Prostate gland (tissue), 2 donors: ENCODE data around the gene SERPINB5. TPM values are rescaled to one million over a fixed set of nuclear protein-coding genes. Genes with fewer than 3 reads are reported as not detected.

Source experiments
- DNase-seq: peaks from one replicate; pipeline ENCODE4 v3.0.0-alpha.2; 2019; ENCODE audit warnings: low spot score
- H3K27ac ChIP-seq, 2 donors: fragments of 200-600 bp; sonication (generic); 2 replicates each; pipeline ENCODE4 v1.5.1; 2017 to 2019
- H3K27me3 ChIP-seq: fragments of 200-600 bp; sonication (generic); replicated peaks from 2 replicates; pipeline ENCODE4 v1.5.1; 2019; ENCODE audit not compliant: insufficient read depth
- H3K36me3 ChIP-seq, 2 donors: fragments of 200-600 bp; sonication (generic); 1 replicate in 1 of 2; 2 replicates in 1 of 2; pipeline versions ENCODE4 v1.5.1 to v1.8.1; 2017 to 2019
- H3K4me1 ChIP-seq: fragments of 200-600 bp; sonication (generic); replicated peaks from 2 replicates; pipeline ENCODE4 v1.5.1; 2019
- H3K4me3 ChIP-seq, 2 donors: fragments of 200-600 bp; sonication (generic); 2 replicates each; pipeline ENCODE4 v1.5.1; 2017 to 2019
- H3K9me3 ChIP-seq: fragments of 200-600 bp; sonication (generic); 2 replicates; pipeline ENCODE4 v1.5.1; 2017
- CTCF ChIP-seq, 4 experiments: fragments of 200-600 bp in 2 of 4; fragments of 450-650 bp in 2 of 4; sonication (generic) in 2 of 4; IDR thresholded peaks; 1 replicate in 3 of 4; 2 replicates in 1 of 4; pipeline ENCODE4 v1.5.1; 2016 to 2019; ENCODE audit warnings: antibody characterized with exemption in 4 of 4, mild to moderate bottlenecking in 2 of 4, moderate library complexity in 2 of 4
- POLR2A ChIP-seq: fragments of 450-650 bp; IDR thresholded peaks from one replicate; pipeline ENCODE4 v1.6.1; 2016; ENCODE audit warnings: antibody characterized with exemption, mild to moderate bottlenecking
- POLR2AphosphoS5 ChIP-seq: sonication (generic); formaldehyde crosslinking; IDR thresholded peaks from one replicate; pipeline ENCODE4 v1.6.1; 2017; ENCODE audit warnings: antibody characterized with exemption
- WGBS: methylation state at CpG from one replicate; pipeline ENCODE4 v1.1.5; 2018; 5-methylcytosine and 5-hydroxymethylcytosine counted together
- intact Hi-C: fragments of 100-400 bp; cut with DNase I; formaldehyde crosslinking; loops from one replicate; pipeline ENCODE4 v1.14.2; 2022
- total RNA-seq, 2 donors: library from RNA; depleted of rRNA; stranded (reverse); fragments of >200 nt; gene quantifications; one replicate each; pipeline ENCODE4 v1.1.0, GENCODE V29; 2016

The SERPINB5 gene
- total RNA-seq, 2 donors from 2014 or later = 7.3 to 17.3 TPM

- intact Hi-C loops = no loop called here
- Histone ChIP-seq H3K36me3 (no peaks in the 10 kb centered on the region), H3K4me3 (no peak overlapping the region), H3K4me1 (no peaks in the 10 kb centered on the region), H3K27me3 (no peaks in the 10 kb centered on the region), H3K27ac (no peak overlapping the region), H3K9me3 (no peaks in the 10 kb centered on the region)
- DNase-seq = no peak
- 81% methylated on average over 2 of the region's 2 CpGs for WGBS
- TF ChIP-seq CTCF (IDR thresholded peaks at IDR 0.05) = no peak
- TF ChIP-seq POLR2A = no peak
- TF ChIP-seq POLR2AphosphoS5 = no peak
Measured at GRCh38 chr18:63480915-63481314, 4.2 kb downstream of the SERPINB5 start.

DNA sequence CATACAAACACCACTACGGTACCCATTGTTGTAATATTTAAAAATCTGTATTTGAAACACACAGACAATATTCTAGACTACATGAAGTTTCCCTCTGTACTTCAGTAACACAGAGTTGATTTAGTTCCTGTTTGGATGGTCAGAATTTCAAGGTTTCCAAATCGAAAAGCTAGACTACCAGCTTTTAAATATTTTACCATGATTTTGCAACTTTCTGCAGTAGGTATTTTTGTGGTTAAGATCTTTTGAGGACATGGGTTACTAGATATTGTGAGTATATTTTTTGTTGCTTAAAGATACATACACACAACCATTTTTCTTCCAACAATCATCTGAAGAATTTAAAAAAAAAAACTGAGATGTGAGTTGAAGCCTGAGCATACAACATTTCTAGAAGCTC is 10.9 kb downstream of the SERPINB5 start:
- no peak for TF ChIP-seq POLR2AphosphoS5
- TF ChIP-seq CTCF (IDR thresholded peaks at IDR 0.05) = no peak
- no peak for TF ChIP-seq POLR2A
- Histone ChIP-seq H3K27me3 (no peaks in the 10 kb centered on the region), H3K4me1 (no peaks in the 10 kb centered on the region), H3K9me3 (no peaks in the 10 kb centered on the region), H3K36me3 (no peaks in the 10 kb centered on the region), H3K4me3 (no peak overlapping the region), H3K27ac (no peak overlapping the region)
- intact Hi-C loops = no loop called here
- WGBS = 86% methylated on average over 2 of the region's 2 CpGs
- no peak for DNase-seq

DNA sequence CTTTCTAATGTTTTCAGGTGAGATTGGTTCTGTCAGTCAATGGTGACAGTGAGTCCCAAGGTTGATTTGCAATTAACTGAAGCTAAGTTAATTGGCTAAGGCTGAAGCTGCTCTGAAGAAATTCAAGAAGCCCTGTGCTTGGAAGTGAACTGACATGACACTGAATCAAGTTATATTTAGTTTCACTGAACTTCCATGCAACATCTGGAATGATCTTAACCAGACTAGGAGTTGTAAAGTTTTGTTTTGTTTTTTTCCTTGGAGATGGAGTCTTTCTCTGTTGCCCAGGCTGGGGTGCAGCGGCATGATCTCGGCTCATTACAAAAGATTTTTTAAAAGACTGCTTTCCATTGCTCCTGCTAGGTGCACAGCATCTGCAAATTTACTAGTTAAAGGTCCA is 11.4 kb downstream of the SERPINB5 start:
- Histone ChIP-seq H3K4me1 (no peaks in the 10 kb centered on the region), H3K4me3 (no peak overlapping the region), H3K27me3 (no peaks in the 10 kb centered on the region), H3K36me3 (no peaks in the 10 kb centered on the region), H3K27ac (no peak overlapping the region), H3K9me3 (no peaks in the 10 kb centered on the region)
- TF ChIP-seq CTCF (IDR thresholded peaks at IDR 0.05) = no peak
- TF ChIP-seq POLR2A = no peak
- no peak for TF ChIP-seq POLR2AphosphoS5
- no peak for DNase-seq
- intact Hi-C loops = no loop called here
- 70% methylated on average over 2 of the region's 2 CpGs for WGBS

- TF ChIP-seq CTCF (IDR thresholded peaks at IDR 0.05) (no peak), POLR2A (no peak), POLR2AphosphoS5 (no peak)
- WGBS = 38% methylated on average over 3 of the region's 3 CpGs
- no peak overlapping the region for H3K27ac ChIP-seq
- intact Hi-C loops = no loop called here
- DNase-seq = no peak
- H3K36me3 ChIP-seq = no peaks in the 10 kb centered on the region
- no peaks in the 10 kb centered on the region for H3K4me1 ChIP-seq
- no peaks in the 10 kb centered on the region for H3K27me3 ChIP-seq
- H3K9me3 ChIP-seq = no peaks in the 10 kb centered on the region
- no peak overlapping the region for H3K4me3 ChIP-seq
Measured at GRCh38 chr18:63492851-63493250, 16.1 kb downstream of the SERPINB5 start.

- no peaks in the 10 kb centered on the region for H3K4me1 ChIP-seq
- H3K9me3 ChIP-seq = no peaks in the 10 kb centered on the region
- TF ChIP-seq CTCF (IDR thresholded peaks at IDR 0.05) (no peak), POLR2AphosphoS5 (no peak), POLR2A (no peak)
- no peak for DNase-seq
- no peak overlapping the region for H3K27ac ChIP-seq
- 96% methylated on average over 2 of the region's 2 CpGs for WGBS
- no peaks in the 10 kb centered on the region for H3K27me3 ChIP-seq
- H3K4me3 ChIP-seq = no peak overlapping the region
- intact Hi-C loops = no loop called here
- no peaks in the 10 kb centered on the region for H3K36me3 ChIP-seq
Measured at GRCh38 chr18:63495675-63496074, 18.9 kb downstream of the SERPINB5 start.
